ENCODE results near the gene SPINK2.

The SPINK2 gene

DNA sequence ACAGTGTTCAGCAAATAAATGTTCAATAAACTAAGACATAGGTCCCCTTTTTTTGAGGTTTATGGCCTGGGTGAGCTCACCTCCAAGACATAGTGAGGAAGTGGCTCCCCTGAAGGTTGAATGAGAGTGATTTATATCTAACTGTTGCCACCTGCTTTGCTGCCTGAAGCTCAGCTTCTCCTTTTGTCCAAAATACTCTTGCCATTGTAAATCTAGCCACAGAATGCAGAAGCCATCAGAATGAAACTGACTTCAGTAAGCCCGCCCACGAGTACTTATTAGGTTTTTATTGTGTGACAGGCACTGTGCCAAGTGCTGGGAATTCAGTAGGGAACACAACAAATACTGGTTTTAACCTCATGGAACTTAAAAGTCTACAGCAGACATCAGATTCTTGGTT lies 18.0 kb downstream of the SPINK2 start:
- no peak overlapping the region for H3K4me3 ChIP-seq (ENCODE audit: low read depth, low read length)
- TF ChIP-seq, protein P1, sequence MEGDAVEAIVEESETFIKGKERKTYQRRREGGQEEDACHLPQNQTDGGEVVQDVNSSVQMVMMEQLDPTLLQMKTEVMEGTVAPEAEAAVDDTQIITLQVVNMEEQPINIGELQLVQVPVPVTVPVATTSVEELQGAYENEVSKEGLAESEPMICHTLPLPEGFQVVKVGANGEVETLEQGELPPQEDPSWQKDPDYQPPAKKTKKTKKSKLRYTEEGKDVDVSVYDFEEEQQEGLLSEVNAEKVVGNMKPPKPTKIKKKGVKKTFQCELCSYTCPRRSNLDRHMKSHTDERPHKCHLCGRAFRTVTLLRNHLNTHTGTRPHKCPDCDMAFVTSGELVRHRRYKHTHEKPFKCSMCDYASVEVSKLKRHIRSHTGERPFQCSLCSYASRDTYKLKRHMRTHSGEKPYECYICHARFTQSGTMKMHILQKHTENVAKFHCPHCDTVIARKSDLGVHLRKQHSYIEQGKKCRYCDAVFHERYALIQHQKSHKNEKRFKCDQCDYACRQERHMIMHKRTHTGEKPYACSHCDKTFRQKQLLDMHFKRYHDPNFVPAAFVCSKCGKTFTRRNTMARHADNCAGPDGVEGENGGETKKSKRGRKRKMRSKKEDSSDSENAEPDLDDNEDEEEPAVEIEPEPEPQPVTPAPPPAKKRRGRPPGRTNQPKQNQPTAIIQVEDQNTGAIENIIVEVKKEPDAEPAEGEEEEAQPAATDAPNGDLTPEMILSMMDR (IDR thresholded peaks at IDR 0.05; ENCODE audit: borderline replicate concordance, insufficient read depth, low read depth, low read length), result no peak

DNA sequence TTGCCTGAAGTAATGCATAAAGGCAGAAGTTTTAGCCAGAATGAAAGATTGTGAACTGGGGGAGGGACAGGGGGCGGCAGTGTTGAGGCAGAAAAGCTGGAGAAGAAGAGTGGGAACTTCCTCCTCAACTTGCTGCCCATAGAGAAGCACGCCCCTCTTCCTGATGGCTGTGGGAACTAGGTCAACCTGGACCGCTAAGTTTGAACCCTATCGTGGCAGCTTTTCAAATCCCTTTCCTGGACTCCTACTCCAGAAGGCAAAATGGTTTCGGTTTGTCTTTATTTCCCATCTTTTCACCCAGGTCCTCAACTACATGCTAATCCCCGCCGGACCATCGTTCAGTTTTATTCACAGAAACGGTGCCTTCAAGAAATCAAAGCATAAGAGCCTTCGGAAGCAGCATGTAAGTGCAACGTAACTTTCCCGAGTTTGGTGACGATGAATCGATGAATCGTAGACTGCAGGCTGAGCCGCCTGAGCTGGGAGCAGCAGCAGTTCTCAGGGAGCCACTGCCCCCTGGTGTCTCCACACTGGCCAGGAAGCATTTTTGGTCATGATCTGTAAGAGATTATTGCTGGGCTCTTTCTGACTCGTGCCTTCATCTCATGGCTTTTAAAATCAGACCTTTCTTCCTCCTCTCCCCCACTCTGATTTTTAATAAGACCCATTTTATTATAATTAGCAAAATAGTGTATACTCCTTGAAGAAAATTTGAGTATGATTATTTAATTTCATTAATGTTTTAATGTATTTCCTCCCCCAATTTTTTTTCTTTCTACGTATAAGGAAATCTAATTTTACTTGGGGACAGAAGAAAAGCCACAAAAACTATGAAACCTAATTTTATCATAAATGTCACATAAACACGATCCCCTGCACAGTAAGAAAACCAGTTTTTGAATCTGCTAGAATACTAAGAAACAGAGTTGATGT lies 21.4 kb downstream of the SPINK2 start:
- peak overlapping the region; percentile 48 for H3K4me3 ChIP-seq (ENCODE audit: low read depth, low read length)
- TF ChIP-seq, protein P1 (IDR thresholded peaks at IDR 0.05; ENCODE audit: borderline replicate concordance, insufficient read depth, low read depth, low read length), result peak; percentile 84

DNA sequence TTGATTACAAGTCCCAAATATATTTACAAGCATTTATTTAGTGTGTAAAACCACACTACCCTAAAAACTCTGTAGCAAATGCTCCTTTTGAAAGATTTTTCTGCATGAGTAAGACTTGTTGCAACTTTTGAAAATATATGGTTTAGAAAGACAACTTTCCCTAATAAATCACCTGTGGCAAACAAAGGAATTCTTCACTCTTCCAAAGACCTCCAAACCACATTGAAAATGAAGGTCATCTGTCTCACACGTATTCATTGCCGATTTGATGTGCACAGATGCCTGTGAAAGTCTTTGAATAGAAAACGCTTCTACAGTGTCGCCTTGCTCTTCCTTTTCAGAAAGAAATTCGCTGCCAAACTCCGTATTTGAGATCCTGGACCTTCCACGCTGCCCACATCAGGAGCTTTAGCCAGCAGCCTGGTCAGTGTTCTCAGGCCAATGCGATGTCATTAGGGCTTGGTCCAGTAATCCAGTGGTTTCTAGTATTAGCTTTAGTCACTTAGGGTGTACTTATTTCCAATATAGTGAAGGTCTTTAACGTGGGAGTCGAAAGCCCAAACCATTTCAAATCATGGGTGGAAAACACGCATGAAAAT lies 22.2 kb downstream of the SPINK2 start:
- TF ChIP-seq, protein P1 (IDR thresholded peaks at IDR 0.05; ENCODE audit: borderline replicate concordance, insufficient read depth, low read depth, low read length), result no peak
- H3K4me3 ChIP-seq (ENCODE audit: low read depth, low read length), result no peak overlapping the region

DNA sequence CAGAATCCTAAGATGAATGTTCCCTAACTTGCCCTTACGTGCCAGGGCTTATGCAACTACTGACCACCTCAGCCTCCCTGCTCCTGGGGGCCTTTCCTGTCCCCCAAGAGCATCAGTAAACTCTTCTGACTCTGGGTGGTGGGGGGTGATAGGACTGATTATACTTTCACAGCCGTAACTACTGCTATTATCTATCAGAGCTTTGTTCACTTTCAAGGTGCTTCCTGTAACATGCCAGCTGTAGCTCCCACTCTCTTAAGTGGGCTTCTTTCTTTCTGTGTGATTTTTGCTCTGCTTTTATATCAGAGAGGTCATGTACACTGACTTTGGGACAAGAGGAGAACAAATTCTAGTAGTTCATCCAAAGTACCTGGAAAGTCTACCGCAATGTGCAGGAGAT lies 25.3 kb downstream of the SPINK2 start:
- no peak overlapping the region for H3K4me3 ChIP-seq (ENCODE audit: low read depth, low read length)
- TF ChIP-seq, protein P1 (IDR thresholded peaks at IDR 0.05; ENCODE audit: borderline replicate concordance, insufficient read depth, low read depth, low read length), result no peak

DNA sequence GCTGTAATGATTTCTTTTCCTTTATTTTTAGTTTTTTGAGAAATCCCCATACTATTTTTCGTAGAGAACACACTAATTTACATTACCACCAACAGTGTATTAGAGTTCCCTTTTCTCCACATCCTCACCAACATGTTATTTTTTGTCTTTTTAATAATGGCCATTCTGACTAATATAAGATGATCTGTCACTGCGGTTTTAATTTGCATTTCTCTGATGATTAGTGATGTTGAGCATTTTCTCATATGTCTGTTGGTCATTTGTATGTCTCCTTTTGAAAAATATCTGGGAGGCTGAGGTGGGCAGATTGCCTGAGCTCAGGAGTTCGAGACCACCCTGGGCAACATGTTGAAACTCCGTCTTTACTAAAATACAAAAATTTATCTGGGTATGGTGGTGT lies 30.2 kb downstream of the SPINK2 start:
- H3K4me3 ChIP-seq (ENCODE audit: low read depth, low read length), result no peak overlapping the region
- TF ChIP-seq, protein P1 (IDR thresholded peaks at IDR 0.05; ENCODE audit: borderline replicate concordance, insufficient read depth, low read depth, low read length), result no peak

DNA sequence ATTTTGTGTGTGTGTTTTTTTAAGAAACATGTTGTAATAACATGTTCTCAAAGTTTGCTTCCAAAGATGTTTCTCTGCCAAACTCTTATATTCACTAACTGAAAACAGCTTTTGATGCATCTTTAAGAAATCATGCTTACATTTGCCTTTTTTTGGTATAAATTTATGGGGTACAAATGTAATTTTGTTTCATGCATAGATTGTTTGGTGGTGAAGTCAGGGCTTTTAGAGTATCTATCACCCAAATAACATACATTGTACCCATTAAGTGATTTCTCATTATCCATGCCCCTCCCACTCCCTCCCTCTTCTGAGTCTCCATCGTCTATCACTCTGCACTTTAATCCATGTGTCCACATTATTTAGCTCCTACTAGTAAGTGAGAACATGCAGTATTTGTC lies 30.8 kb downstream of the SPINK2 start:
- no peak overlapping the region for H3K4me3 ChIP-seq (ENCODE audit: low read depth, low read length)
- TF ChIP-seq, protein P1 (IDR thresholded peaks at IDR 0.05; ENCODE audit: borderline replicate concordance, insufficient read depth, low read depth, low read length), result no peak

DNA sequence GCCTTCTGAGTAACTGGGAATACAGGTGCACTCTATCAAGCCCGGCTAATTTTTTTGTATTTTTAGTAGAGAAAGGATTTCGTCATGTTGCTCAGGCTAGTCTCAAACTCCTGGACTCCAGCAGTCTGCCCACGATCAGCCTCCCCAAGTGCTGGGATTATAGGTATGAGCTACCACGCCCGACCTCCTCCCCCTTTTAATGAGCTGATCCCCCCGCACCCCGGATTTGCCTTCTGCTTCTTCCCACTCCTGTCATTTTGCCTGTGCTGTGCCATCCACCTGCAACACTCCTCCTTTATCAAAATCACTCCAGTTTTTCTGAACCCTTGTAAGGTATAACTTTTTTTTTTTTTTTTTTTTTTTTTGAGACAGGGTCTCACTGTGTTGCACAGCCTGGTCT lies 33.4 kb downstream of the SPINK2 start:
- TF ChIP-seq, protein P1 (IDR thresholded peaks at IDR 0.05; ENCODE audit: borderline replicate concordance, insufficient read depth, low read depth, low read length), result no peak

More for the DNA sequence above, 33.4 kb downstream of the SPINK2 start:
- no peak overlapping the region for H3K4me3 ChIP-seq (ENCODE audit: low read depth, low read length)

All from GM12875 (cell line).